ENCODE measurements around the gene RERG.

- TF ChIP-seq CTCF (conservative IDR thresholded peaks at IDR 0.05; ENCODE audit: low read depth, low read length): no peak
- no peak for TF ChIP-seq EZH2 (IDR thresholded peaks at IDR 0.05; ENCODE audit: borderline replicate concordance, low read depth, low read length, poor library complexity, severe bottlenecking)
Observed at GRCh38 chr12:15244341-15244740, 23.1 kb upstream of the RERG start.

Measured in A673 (cell line).